Activated CD8-positive, alpha-beta memory T cell treated with anti-CD3 and anti-CD28 coated beads, Interleukin-2, amount 50 U/mL, for 1 hour (primary cell): ENCODE measurements around the gene SUV39H2.
"Not testable (repeated sequence)": the region's sequence is repeated elsewhere in the genome, so short reads cannot be mapped to it uniquely, and the experiment has no call there.

ENCODE experiments used
- DNase-seq: peaks from one replicate; pipeline ENCODE4 v3.0.0-alpha.2; 2020; ENCODE audit errors: extremely low read depth

Gene SUV39H2, protein sequence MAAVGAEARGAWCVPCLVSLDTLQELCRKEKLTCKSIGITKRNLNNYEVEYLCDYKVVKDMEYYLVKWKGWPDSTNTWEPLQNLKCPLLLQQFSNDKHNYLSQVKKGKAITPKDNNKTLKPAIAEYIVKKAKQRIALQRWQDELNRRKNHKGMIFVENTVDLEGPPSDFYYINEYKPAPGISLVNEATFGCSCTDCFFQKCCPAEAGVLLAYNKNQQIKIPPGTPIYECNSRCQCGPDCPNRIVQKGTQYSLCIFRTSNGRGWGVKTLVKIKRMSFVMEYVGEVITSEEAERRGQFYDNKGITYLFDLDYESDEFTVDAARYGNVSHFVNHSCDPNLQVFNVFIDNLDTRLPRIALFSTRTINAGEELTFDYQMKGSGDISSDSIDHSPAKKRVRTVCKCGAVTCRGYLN

DNA sequence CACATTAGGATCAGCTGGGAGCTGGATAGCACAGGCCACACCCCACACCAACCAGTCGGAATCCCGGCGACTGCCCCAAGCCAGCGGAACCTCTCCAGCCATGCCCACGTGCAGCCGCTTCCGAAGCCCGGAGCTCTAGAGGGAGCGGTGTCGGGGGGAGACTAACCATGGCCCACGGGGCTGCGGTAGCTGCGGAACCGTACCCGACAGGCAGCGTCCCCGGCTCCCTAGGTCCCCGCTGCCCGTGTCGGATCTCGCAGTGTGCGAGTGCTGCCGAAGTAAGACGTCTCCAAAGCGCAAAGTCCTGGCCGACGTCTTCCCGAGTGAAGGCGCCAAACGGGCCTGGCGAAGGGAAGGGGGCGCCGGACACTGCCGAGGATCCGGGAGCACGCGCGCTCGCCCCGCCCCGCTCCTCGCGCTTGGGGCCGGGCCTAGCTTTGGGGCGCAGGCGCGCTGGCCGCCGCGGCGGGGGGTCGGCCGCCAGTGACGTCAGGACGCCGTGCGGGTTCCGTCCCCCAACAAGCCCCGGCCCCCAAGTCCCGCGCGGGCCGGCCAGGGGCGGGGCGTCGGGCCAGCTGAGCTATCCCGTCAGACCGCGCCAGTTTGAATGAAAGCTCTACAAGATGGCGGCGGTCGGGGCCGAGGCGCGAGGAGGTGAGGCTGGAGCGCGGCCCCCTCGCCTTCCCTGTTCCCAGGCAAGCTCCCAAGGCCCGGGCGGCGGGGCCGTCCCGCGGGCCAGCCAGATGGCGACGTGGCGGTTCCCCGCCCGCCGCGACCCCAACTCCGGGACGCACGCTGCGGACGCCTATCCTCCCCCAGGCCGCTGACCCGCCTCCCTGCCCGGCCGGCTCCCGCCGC is at the start of gene SUV39H2:
TSS of gene SUV39H2 (plus strand) at position 601 of the 858 bp plus-strand sequence. CDS start at position 624, 23 bp downstream.
- peak; percentile 61 for DNase-seq

DNA sequence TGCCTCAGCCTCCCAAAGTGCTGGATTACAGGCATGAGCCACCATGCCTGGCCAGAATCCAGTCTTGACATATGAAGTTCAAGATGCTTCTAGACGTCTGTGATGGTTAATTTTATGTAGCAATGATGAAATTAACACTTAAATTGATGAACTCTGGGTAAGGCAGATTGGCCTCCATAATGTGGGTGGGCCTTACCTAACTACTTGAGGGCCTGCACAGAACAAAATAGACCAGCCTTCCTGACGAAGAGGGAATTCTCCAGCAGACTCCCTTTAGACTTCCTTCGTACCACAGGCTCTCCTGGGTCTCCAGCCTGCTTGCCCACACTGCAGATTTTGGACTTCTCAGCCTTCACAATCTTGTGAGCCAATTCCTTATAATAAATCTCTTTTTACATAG is 45.6 kb upstream of the SUV39H2 start:
- DNase-seq = no peak

DNA sequence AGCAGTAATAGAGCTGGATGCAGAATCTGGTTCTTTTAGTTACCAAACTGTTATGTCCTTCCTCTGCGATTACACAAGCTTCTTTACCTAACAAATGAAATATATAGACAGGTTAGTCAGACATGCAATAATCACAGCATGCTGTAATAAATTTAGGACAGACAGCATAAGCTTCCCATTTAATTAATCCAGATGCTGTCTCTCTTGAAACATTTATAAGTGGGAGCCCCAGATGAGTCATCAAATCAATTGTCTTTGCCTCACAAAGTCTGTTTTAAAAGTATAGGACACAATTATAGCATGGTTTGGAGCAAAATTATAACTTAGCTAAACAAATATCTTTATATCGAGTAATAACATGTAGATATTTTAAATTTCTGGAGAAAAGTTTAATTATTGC is 42.5 kb upstream of the SUV39H2 start:
- DNase-seq = no peak

DNA sequence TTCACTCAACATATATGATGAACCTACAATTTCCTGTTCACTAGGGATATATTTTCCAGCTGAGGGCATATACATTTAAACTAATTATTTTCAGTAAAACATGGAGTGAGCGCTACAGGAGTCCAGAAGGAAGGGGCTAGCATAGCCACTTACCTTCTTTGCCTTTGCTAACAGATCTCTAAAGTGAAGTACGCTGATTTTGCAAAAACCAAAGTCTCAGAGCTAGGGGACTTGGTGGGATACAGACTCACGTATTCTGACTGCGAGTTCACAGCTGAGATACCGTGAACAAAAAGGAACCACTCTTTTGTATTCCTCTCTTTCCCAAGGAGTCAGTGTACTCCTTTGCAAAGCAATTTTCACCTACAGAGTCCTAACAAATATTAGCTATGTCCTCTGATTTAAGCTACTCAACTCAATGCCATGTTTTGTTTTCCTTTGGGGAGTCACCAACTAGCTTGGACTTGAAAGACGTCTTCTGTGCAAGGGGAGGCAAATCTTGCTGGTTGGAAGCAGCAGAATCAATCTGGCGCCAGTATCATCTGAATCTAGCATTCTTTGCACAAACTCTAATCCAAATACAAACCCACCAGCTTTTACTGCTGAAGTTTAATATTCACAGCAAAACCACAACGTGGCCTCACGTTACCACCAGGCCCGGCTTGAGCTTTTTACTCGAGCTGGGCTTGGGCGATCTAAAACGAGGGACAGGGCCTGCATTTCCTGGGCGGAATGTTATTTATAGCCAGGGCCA is 41.5 kb upstream of the SUV39H2 start:
- no peak for DNase-seq

DNA sequence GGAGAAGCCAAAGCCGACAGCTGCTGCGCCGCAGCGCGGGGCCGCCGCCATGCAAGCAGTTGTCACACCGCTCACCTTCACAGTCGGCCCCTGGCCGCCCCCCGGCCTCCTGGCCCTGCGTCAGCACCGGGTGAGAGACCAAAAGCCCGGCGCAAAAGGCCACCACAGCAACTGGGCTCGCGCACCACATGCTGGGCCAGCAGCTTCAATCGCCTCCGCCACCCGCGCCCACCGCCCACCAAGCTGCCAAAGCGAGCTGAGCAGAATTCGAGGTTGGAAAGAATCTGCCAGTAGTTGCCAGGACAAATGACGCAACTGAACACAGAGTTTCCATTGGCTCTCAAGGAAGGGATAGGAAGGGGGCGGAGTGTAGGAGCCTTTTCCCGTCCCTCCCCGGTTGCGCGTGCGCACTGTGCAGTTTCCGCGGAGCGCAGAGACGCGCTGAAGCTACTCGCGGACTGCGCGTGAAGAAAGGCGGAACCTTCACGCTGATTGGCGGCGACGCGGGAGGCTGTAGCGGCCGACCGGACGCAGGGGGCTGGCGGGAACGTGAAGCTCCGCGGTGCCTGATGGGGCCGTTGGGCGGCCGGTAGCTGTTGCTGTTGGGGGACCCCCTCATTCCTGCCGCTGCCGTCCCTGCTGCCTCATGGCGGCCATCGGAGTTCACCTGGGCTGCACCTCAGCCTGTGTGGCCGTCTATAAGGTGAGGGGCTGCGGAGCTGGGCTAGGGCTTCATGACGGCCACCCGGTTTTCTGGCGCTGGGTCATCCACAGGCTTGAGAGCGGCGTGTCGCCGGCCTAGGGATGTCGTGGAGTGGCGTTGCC is 40.7 kb upstream of the SUV39H2 start, which contains the start of the genes CDNF, HSPA14 and MSANTD7:
TSS of gene CDNF (minus strand) at position 281 of the 825 bp plus-strand sequence. CDS start at position 190, 91 bp downstream.
TSS of gene HSPA14 (plus strand) at position 550 of the 825 bp plus-strand sequence. CDS start at position 647, 97 bp downstream.
TSS of gene MSANTD7 (plus strand) at position 550 of the 825 bp plus-strand sequence. CDS start 3,979 bp downstream, outside the sequence.
- peak; percentile 98 for DNase-seq

DNA sequence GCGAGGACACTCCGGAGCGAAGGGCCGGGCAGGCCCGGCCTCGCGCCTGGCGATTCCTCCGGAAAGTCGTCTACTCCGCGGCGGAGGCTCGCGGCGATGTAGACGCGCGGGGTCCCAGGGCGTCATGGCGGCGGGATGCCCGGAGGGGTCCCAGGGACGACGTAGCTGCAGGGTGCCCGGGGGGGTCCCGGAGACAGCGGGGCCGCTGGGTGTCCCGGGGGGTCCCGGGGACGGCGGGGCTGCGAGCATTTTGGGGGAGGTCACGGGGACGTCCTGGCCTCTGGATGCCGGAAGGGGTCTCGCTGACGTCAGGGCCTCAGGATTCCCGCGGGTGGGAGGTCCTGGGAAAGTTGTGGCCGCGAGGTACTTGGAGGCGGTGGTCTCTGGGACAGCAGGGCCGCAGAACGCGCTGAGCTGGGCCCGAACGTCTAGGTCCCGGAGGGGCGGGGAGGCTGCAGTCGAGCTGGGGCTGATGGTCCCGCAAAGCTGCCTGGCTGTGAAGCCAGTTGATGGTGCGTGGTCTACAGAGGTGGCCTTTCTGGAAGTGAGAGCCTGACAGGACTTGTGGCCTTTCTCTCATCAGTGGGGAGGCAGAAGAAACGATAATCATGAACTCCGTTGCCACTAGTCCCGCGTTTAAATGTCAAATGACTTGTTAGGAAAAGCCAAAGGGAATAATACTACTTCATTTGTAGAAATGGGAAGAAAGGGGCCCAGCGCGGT is 39.9 kb upstream of the SUV39H2 start:
- no peak for DNase-seq

DNA sequence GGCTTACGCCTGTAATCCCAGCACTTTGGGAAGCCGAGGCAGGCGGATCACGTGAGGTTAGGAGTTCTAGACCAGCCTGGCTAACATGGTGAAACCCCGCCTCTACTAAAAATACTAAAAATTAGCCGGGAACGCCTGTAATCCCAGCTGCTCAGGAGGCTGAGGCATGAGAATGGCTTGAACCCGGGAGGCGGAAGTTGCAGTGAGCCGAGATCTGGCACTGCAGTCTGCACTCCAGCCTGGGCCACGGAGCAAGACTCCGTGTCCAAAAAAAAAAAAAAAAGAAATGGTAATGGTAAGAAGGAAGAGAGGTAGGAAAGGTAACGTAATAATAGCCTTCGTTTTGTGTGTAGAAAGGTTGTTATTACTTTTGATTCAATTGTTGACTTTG is 39.4 kb upstream of the SUV39H2 start:
- no peak for DNase-seq

DNA sequence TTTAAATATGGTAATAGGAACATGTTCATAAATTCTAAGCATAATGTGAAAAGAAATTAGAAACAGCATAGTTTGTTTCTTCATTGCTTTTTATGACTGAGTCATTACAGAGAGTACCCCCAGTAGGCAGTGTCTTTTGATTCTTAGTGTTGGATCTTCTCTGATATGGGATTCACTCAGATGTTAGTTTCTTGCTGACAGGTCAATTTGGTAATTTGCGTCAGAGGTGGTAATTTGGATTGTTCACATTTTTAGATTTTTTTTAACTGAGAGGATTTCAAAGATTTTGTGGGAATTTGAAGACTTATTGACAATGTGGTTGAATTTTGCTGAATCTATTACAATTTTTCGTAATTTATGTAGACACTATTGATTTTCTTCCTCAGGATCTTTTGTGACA is 38.5 kb upstream of the SUV39H2 start:
- DNase-seq = no peak

DNA sequence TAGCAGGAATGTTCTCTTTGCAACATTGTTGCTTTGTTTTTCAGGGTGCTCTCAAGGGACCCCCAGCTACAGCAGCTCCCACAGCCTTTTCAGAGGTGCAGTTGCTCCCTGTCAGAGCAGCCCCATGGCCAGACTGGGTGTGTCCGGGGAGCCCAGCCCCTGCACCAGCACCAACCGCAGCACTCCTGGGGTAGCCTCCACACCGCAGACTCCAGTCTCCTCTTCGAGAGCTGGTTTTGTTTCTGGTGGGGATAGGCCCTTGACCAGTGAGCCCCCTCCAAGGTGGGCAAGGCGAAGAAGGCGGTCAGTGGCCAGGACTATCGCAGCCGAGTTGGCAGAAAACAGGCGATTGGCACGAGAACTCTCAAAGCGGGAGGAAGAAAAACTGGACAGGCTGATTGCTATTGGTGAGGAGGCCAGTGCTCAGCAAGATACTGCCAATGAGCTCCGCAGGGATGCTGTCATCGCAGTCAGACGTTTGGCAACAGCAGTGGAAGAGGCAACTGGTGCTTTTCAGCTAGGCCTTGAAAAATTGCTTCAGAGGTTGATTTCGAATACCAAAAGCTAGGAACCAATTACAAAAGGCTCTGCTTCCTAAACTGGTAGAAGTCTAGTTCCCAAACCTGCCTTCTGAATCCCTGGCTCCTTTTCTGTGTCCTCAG is 35.2 kb upstream of the SUV39H2 start:
- no peak for DNase-seq

DNA sequence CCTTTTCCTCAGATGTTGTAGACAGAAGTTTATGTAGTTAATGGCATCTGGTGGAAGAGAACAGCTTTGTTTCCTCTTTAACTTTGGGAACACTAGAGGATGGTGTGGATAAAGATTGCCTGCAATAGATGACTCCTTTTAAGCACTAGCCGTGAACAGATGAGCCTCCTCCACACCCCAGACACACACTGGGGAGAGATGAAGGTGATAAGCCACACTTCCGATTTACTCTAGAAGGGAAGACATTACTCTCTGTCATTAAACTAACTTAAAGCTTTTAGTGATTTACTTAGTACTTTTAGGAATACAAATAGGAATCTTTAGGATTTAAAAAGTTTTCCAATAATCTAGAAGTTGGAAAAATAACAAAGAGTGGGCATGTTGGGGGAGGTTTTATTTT is 33.7 kb upstream of the SUV39H2 start:
- no peak for DNase-seq

DNA sequence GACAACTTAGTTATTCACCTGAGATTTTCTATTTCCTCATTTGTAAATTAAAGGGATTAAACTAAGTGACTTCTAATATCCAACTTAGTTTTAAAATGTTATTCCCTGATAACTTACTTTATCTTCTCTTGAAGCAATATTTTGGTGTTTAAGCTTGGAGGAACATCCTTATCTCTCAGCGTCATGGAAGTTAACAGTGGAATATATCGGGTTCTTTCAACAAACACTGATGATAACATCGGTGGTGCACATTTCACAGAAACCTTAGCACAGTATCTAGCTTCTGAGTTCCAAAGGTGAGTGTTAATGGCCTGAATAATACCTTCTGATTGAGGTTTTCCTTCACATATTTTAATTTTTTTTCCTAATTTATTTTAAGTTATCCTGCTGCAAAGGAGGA is 26.4 kb upstream of the SUV39H2 start:
- DNase-seq = no peak

DNA sequence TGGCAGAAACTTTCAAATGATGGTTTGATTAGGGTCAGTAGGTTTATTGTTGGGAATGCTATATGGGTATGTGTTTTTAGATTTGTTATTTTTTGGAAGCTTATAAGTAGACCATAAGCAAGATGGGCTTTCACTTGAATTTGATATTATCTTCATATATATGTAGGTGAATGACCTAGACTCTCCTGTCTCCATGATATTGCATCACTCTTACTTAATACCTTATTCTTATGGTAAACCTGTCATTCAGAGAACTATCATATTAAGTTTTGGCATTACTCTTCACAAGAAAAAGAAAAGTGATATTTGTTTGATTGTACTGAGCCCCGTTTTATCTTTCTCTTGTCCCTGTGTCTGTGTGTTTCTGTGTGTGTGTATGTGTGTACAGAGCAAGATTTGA is 23.2 kb upstream of the SUV39H2 start:
- no peak for DNase-seq

DNA sequence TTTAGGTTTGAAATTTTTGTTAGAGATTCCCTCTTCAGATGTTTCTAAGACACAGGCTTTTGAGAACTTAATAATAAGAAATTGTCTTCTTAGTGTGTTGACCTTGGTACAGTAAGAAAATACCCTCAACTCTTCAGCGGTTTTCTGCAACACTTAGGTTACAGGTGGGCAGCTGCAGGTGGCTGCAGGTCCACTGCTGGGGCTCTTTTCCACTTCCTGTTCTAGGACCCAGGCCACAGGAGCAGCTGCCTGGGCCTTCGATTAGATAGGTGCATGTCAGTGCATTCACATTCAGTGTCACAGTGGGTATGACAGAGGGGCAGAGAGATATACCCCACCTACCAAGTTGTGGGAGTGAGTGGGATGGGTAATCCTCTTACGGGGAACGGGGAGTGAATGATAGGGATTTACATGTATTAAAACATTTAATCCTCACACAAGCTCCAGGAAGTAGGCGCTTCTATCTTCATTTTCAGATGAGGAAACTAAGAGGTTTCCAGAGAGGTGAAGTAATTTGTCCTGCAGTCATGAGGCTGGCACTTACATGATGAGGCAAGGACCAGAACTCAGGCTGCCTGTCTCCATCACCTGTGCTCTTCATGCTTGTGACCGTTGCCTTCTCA is 20.2 kb upstream of the SUV39H2 start:
- DNase-seq = no peak

DNA sequence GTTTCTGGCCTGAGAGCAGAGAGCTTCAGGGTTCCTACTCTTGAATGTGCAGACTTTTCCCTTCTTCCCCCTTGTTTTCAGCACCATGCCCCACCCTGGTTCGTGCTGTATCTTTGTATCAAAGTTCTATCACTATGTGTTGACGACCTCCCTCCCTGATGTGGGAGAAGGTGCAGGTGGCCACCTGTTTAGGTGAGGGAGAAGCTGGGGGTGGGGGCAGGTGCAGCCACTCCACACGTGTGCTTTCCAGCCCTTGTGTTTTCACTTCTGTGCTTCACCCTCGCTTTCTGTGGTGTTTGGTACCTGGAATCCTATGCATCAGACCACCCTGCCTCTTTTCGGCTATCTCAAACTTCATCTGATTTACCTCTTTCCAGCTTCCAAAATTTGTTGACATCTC is 19.6 kb upstream of the SUV39H2 start:
- no peak for DNase-seq

DNA sequence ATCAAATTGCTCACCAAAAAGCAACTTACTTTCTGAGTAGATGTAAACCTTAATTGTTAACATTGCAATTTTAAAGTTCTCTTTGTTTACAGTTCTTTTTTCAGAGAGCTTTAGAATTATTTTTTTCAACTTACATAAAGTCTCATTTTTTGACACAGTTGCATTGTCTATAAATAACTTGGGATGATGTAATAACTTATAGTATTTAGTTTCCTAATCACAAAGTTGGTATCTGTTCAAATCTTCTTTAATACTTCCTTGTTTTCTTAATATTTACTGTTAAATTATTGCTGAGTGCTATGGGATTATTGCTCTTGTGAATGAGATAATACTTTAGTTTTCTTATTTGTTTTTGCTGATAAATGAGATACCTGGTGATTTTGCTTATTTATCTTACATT is 18.9 kb upstream of the SUV39H2 start:
- no peak for DNase-seq

DNA sequence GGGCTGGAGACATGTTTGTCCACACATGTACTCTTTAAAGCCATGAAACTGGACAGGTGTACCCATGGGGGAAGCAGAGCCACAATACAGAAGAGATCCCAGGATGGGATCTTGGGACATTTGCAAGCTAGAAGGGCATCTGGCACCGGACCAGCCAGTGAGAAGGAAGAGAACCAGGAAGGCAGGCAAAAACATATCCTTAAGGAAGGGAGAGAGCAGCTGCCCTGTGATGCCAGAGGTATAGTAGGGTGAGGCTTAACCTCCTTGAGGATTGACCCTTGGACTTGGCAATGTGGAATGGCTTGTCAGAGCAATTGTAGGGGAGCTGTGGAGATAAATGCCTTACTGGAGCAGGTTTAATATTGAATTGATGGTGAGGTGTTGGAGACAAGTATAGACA is 17.9 kb upstream of the SUV39H2 start:
- no peak for DNase-seq

DNA sequence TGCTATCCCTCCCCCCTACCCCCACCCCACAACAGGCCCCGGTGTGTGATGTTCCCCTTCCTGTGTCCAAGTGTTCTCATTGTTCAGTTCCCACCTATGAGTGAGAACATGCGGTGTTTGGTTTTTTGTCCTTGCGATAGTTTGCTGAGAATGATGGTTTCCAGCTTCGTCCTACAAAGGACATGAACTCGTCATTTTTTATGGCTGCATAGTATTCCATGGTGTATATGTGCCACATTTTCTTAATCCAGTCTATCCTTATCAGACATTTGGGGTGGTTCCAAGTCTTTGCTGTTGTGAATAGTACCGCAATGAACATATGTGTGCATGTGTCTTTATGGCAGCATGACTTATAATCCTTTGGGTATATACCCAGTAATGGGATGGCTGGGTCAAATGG is 14.2 kb upstream of the SUV39H2 start:
- DNase-seq = not testable (repeated sequence)

DNA sequence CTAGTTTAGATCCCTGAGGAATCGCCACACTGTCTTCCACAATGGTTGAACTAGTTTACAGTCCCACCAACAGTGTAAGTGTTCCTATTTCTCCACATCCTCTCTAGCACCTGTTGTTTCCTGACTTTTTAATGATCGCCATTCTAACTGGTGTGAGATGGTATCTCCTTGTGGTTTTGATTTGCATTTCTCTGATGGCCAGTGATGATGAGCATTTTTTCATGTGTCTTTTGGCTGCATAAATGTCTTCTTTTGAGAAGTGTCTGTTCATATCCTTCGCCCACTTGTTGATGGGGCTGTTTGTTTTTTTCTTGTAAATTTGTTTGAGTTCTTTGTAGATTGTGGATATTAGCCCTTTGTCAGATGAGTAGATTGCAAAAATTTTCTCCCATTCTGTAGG is 13.8 kb upstream of the SUV39H2 start:
- DNase-seq = not testable (repeated sequence)

DNA sequence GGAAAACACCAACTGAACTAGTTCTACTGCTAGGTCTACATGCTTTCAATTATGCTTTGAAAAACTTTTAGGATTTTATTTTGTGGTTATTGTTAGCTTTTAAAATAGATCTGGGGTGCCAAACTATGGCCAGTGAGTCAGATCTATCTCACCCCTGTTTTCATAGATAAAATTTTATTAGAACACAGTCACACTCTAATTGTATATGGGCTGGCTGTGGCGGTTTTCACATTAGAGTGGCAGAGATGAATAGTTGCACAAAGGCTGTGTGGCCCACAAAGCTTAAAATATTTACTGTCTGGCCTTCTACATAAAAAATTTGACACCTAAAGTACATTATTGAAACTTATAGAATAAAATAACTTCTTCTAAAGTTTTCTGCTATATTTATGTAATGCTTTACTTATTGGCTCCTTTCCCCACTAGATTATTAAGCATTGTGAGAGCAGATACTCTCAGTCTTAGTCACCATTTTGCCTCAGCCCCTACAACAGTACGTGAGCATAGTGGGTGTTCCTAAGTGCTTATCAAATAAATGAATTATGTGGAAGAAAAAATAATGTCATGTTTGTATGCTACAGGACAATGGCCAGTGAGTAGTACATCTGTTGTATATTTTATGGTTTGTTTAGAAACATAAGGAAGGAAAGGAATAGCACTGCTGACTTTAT is 5.4 kb upstream of the SUV39H2 start:
- DNase-seq = no peak
